K562 (cell line): ENCODE measurements around the gene BCL7C. TPM values are rescaled to one million over a fixed set of nuclear protein-coding genes. Genes with fewer than 3 reads are reported as not detected.

Experiments used
- DPF2 ChIP-seq: fragments of 450-650 bp; IDR thresholded peaks from 2 replicates; pipeline ENCODE4 v1.6.1; 2016
- ESRRA ChIP-seq: fragments of 450-650 bp; IDR thresholded peaks from 2 replicates; pipeline ENCODE4 v1.6.1; 2014; ENCODE audit warnings: low read depth, mild to moderate bottlenecking, moderate library complexity, borderline replicate concordance
- HLTF ChIP-seq: fragments of 450-650 bp; IDR thresholded peaks from 2 replicates; pipeline ENCODE4 v1.6.1; 2016
- SMAD1 ChIP-seq: fragments of 150-350 bp; IDR thresholded peaks from 2 replicates; pipeline ENCODE4 v1.6.1; 2014; ENCODE audit warnings: low read length, low read depth; ENCODE audit not compliant: partially characterized antibody
- ZFP1 ChIP-seq: fragments of 450-650 bp; formaldehyde crosslinking; IDR thresholded peaks from 2 replicates; pipeline ENCODE4 v1.4.0; 2020; ENCODE audit warnings: mild to moderate bottlenecking, mixed read lengths
- ZNF140 ChIP-seq: fragments of 250-450 bp; sonication (Bioruptor Pico); IDR thresholded peaks from 2 replicates; pipeline ENCODE4 v1.8.0; 2021; ENCODE audit warnings: moderate library complexity, mild to moderate bottlenecking, inconsistent platforms
- ZNF174 ChIP-seq: fragments of 250-450 bp; sonication (Bioruptor Pico); IDR thresholded peaks from 2 replicates; pipeline ENCODE4 v1.4.0; 2020; ENCODE audit warnings: mild to moderate bottlenecking
- ZNF639 ChIP-seq, 2 experiments: fragments of 200-800 bp in 1 of 2; sonication (Bioruptor generic) in 1 of 2; sonication (generic) in 1 of 2; formaldehyde crosslinking in 1 of 2; IDR thresholded peaks in 1 of 2; conservative IDR thresholded peaks in 1 of 2; 2 replicates each; pipeline versions ENCODE4 v1.5.0 to v1.6.1; 2016 to 2020; ENCODE audit warnings: missing compliant biosample characterization in 1 of 2, missing genetic modification characterization in 1 of 2, missing genetic modification reagents in 1 of 2
- ZNF740 ChIP-seq, 3 experiments: fragments of 200-800 bp in 1 of 3; sonication (Bioruptor generic) in 1 of 3; sonication (generic) in 1 of 3; formaldehyde crosslinking in 1 of 3; IDR thresholded peaks; 2 replicates each; pipeline versions ENCODE4 v1.6.1 to v1.8.0; 2016 to 2022; ENCODE audit warnings: mild to moderate bottlenecking in 2 of 3, missing compliant biosample characterization in 2 of 3, missing genetic modification characterization in 2 of 3, missing genetic modification reagents in 1 of 3
- polyA plus RNA-seq, 8 experiments: library from polyadenylated mRNA; depleted of rRNA in 4 of 8; stranded (reverse) in 5 of 8; unstranded in 3 of 8; fragments of >200 nt; fragmentation: Nextera tagmentation in 2 of 8; fragmentation: Illumina TruSeq in 1 of 8; extraction: Ambion mirVana in 2 of 8; extraction: Trizol in 1 of 8; gene quantifications; 2 replicates each; pipeline versions ENCODE4 v1.2.1 to v1.2.3, GENCODE V29; 2011 to 2014; ENCODE audit warnings: inconsistent platforms in 1 of 8, missing spikeins in 1 of 8
- total RNA-seq, 7 experiments: library from RNA; depleted of rRNA in 6 of 7; stranded (reverse); fragments of >200 nt in 6 of 7; fragmentation: Illumina TruSeq in 2 of 7; extraction: Trizol in 2 of 7; gene quantifications; 2 replicates each; pipeline versions ENCODE4 v1.2.1 to v1.2.3, GENCODE V29; 2011 to 2021; ENCODE audit warnings: low replicate concordance in 1 of 7
- TF ChIP-seq, protein P1 (sequence below): sonication (generic); formaldehyde crosslinking; IDR thresholded peaks from 2 replicates; pipeline ENCODE4 v1.8.0; 2023; ENCODE audit warnings: missing genetic modification reagents, mild to moderate bottlenecking, borderline replicate concordance
- TF ChIP-seq, protein P2 (sequence below), 2 experiments: fragments of 250-450 bp in 1 of 2; fragments of 450-650 bp in 1 of 2; sonication (Bioruptor Pico) in 1 of 2; IDR thresholded peaks; 2 replicates each; pipeline versions ENCODE4 v1.6.1 to v1.8.0; 2016 to 2021; ENCODE audit warnings: mild to moderate bottlenecking in 2 of 2, moderate library complexity in 2 of 2, missing compliant biosample characterization in 1 of 2, missing genetic modification characterization in 1 of 2
- TF ChIP-seq, protein P3 (sequence below): fragments of 250-450 bp; sonication (Bioruptor Pico); IDR thresholded peaks from 2 replicates; pipeline ENCODE4 v1.5.0; 2021; ENCODE audit warnings: mild to moderate bottlenecking, borderline replicate concordance

Gene BCL7C
- total and polyA plus RNA-seq, 9 of the 15 experiments (the other 6 are each of a cell fraction or from before 2014, with no cell fraction given) = 1.7 to 85.8 (median 19.6) TPM

- TF ChIP-seq, protein P1, sequence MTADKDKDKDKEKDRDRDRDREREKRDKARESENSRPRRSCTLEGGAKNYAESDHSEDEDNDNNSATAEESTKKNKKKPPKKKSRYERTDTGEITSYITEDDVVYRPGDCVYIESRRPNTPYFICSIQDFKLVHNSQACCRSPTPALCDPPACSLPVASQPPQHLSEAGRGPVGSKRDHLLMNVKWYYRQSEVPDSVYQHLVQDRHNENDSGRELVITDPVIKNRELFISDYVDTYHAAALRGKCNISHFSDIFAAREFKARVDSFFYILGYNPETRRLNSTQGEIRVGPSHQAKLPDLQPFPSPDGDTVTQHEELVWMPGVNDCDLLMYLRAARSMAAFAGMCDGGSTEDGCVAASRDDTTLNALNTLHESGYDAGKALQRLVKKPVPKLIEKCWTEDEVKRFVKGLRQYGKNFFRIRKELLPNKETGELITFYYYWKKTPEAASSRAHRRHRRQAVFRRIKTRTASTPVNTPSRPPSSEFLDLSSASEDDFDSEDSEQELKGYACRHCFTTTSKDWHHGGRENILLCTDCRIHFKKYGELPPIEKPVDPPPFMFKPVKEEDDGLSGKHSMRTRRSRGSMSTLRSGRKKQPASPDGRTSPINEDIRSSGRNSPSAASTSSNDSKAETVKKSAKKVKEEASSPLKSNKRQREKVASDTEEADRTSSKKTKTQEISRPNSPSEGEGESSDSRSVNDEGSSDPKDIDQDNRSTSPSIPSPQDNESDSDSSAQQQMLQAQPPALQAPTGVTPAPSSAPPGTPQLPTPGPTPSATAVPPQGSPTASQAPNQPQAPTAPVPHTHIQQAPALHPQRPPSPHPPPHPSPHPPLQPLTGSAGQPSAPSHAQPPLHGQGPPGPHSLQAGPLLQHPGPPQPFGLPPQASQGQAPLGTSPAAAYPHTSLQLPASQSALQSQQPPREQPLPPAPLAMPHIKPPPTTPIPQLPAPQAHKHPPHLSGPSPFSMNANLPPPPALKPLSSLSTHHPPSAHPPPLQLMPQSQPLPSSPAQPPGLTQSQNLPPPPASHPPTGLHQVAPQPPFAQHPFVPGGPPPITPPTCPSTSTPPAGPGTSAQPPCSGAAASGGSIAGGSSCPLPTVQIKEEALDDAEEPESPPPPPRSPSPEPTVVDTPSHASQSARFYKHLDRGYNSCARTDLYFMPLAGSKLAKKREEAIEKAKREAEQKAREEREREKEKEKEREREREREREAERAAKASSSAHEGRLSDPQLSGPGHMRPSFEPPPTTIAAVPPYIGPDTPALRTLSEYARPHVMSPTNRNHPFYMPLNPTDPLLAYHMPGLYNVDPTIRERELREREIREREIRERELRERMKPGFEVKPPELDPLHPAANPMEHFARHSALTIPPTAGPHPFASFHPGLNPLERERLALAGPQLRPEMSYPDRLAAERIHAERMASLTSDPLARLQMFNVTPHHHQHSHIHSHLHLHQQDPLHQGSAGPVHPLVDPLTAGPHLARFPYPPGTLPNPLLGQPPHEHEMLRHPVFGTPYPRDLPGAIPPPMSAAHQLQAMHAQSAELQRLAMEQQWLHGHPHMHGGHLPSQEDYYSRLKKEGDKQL (CRISPR knock-in tag) = 0 out of 2 replicates have a peak, but pooled peaks have one; percentile 53
- TF ChIP-seq ZNF140 (CRISPR knock-in tag) (no peak), SMAD1 (peak; percentile 37), ESRRA (peak; percentile 95), DPF2 (no peak), ZNF174 (CRISPR knock-in tag) (no peak), ZFP1 (CRISPR knock-in tag) (peak; percentile 40; the same call in 1 of the 2 replicates), ZNF639 (CRISPR knock-in tag; conservative IDR thresholded peaks at IDR 0.05 in 1 of 2, IDR thresholded peaks at IDR 0.05 in 1 of 2) (peak in 1 of 2 experiments; percentile 48; a peak in 1 of 4 replicates), HLTF (peak; percentile 52; the same call in 1 of the 2 replicates), ZNF740 (CRISPR knock-in tag; IDR thresholded peaks at IDR 0.05) (no peak), ZNF740 (tag; IDR thresholded peaks at IDR 0.05) (no peak)
- TF ChIP-seq, protein P2, sequence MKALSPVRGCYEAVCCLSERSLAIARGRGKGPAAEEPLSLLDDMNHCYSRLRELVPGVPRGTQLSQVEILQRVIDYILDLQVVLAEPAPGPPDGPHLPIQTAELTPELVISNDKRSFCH (CRISPR knock-in tag; IDR thresholded peaks at IDR 0.05) = no peak
- TF ChIP-seq, protein P2 (tag; IDR thresholded peaks at IDR 0.05) = peak; percentile 82
- TF ChIP-seq, protein P3, sequence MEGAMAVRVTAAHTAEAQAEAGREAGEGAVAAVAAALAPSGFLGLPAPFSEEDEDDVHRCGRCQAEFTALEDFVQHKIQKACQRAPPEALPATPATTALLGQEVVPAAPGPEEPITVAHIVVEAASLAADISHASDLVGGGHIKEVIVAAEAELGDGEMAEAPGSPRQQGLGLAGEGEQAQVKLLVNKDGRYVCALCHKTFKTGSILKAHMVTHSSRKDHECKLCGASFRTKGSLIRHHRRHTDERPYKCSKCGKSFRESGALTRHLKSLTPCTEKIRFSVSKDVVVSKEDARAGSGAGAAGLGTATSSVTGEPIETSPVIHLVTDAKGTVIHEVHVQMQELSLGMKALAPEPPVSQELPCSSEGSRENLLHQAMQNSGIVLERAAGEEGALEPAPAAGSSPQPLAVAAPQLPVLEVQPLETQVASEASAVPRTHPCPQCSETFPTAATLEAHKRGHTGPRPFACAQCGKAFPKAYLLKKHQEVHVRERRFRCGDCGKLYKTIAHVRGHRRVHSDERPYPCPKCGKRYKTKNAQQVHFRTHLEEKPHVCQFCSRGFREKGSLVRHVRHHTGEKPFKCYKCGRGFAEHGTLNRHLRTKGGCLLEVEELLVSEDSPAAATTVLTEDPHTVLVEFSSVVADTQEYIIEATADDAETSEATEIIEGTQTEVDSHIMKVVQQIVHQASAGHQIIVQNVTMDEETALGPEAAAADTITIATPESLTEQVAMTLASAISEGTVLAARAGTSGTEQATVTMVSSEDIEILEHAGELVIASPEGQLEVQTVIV (CRISPR knock-in tag) = no peak
Measured at GRCh38 chr16:30874821-30875717, 18.8 kb downstream of the BCL7C start (continued).
